SK-N-SH treated with all-trans-retinoic acid at 6 μM for 48 hours (cell line): Measurements from ENCODE around the gene TRIM65.

ENCODE experiments used
- CSRNP3 ChIP-seq: fragments of 250-450 bp; sonication (Bioruptor Pico); IDR thresholded peaks from 2 replicates; pipeline ENCODE4 v1.5.1; 2021; ENCODE audit warnings: mild to moderate bottlenecking, moderate library complexity
- ZFP30 ChIP-seq: fragments of 450-650 bp; formaldehyde crosslinking; IDR thresholded peaks from 2 replicates; pipeline ENCODE4 v1.5.0; 2022; ENCODE audit warnings: mild to moderate bottlenecking, moderate library complexity
- ZNF70 ChIP-seq: fragments of 450-650 bp; formaldehyde crosslinking; IDR thresholded peaks from 2 replicates; pipeline ENCODE4 v1.5.0; 2020; ENCODE audit warnings: mild to moderate bottlenecking, moderate library complexity

- TF ChIP-seq CSRNP3 (CRISPR knock-in tag) (no peak), ZFP30 (no peak), ZNF70 (CRISPR knock-in tag) (no peak)
Measured at GRCh38 chr17:75913537-75914210, 16.9 kb upstream of the TRIM65 start.
